HEK293 (cell line): ENCODE measurements around the gene PAIP2.

ENCODE experiments used
- GLIS2 ChIP-seq: fragments of 450-650 bp; formaldehyde crosslinking; IDR thresholded peaks from 2 replicates; pipeline ENCODE4 v1.5.1; 2016; ENCODE audit warnings: missing biosample characterization, missing genetic modification characterization
- HOXD13 ChIP-seq: sonication (generic); formaldehyde crosslinking; IDR thresholded peaks from 2 replicates; pipeline ENCODE4 v1.8.0; 2022; ENCODE audit warnings: missing genetic modification reagents, borderline replicate concordance
- KLF16 ChIP-seq: fragments of 450-650 bp; formaldehyde crosslinking; IDR thresholded peaks from 2 replicates; pipeline ENCODE4 v1.5.1; 2017; ENCODE audit warnings: missing biosample characterization, missing genetic modification characterization
- MYNN ChIP-seq: fragments of 450-650 bp; formaldehyde crosslinking; IDR thresholded peaks from 2 replicates; pipeline ENCODE4 v1.5.1; 2016; ENCODE audit warnings: missing biosample characterization, missing genetic modification characterization, borderline replicate concordance
- PRDM1 ChIP-seq: fragments of 450-650 bp; formaldehyde crosslinking; IDR thresholded peaks from 2 replicates; pipeline ENCODE4; 2016; ENCODE audit warnings: missing biosample characterization, missing genetic modification characterization
- REPIN1 ChIP-seq: fragments of 450-650 bp; formaldehyde crosslinking; IDR thresholded peaks from 2 replicates; pipeline ENCODE4 v1.5.1; 2017; ENCODE audit warnings: missing biosample characterization, missing genetic modification characterization, low read depth
- SCRT2 ChIP-seq: fragments of 450-650 bp; formaldehyde crosslinking; IDR thresholded peaks from 2 replicates; pipeline ENCODE4 v1.5.1; 2016; ENCODE audit warnings: missing biosample characterization, missing genetic modification characterization
- SETDB1 ChIP-seq: IDR thresholded peaks from one replicate; pipeline ENCODE4 v1.6.1; 2017; ENCODE audit warnings: mild to moderate bottlenecking, low read length, moderate library complexity, mixed read lengths; ENCODE audit not compliant: insufficient read length
- SP3 ChIP-seq: fragments of 450-650 bp; formaldehyde crosslinking; IDR thresholded peaks from 2 replicates; pipeline ENCODE4 v1.5.1; 2016; ENCODE audit warnings: missing biosample characterization, missing genetic modification characterization
- YY2 ChIP-seq: fragments of 450-650 bp; formaldehyde crosslinking; IDR thresholded peaks from 2 replicates; pipeline ENCODE4 v1.5.1; 2016; ENCODE audit warnings: missing biosample characterization, missing genetic modification characterization
- ZBTB1 ChIP-seq: fragments of 450-650 bp; formaldehyde crosslinking; IDR thresholded peaks from 2 replicates; pipeline ENCODE4 v1.5.1; 2016; ENCODE audit warnings: missing biosample characterization, missing genetic modification characterization
- ZNF19 ChIP-seq: fragments of 450-650 bp; formaldehyde crosslinking; IDR thresholded peaks from 2 replicates; pipeline ENCODE4; 2016; ENCODE audit warnings: missing biosample characterization, missing genetic modification characterization, low read depth
- ZNF211 ChIP-seq: fragments of 450-650 bp; formaldehyde crosslinking; IDR thresholded peaks from 2 replicates; pipeline ENCODE4 v1.5.1; 2016; ENCODE audit warnings: low read depth, missing biosample characterization, missing genetic modification characterization
- ZNF223 ChIP-seq: fragments of 450-650 bp; formaldehyde crosslinking; IDR thresholded peaks from 2 replicates; pipeline ENCODE4 v1.5.1; 2016; ENCODE audit warnings: missing biosample characterization, missing genetic modification characterization
- ZNF274 ChIP-seq, 2 experiments: fragments of 200-500 bp in 1 of 2; fragments of 450-650 bp in 1 of 2; sonication (Bioruptor generic) in 1 of 2; formaldehyde crosslinking in 1 of 2; IDR thresholded peaks; 2 replicates each; pipeline versions ENCODE4 v1.5.1 to v1.6.1; 2014 to 2016; ENCODE audit warnings: borderline replicate concordance in 1 of 2, inconsistent platforms in 1 of 2, low read length in 1 of 2, missing biosample characterization in 1 of 2, missing genetic modification characterization in 1 of 2
- ZNF416 ChIP-seq: fragments of 450-650 bp; formaldehyde crosslinking; IDR thresholded peaks from 2 replicates; pipeline ENCODE4 v1.5.1; 2016; ENCODE audit warnings: missing biosample characterization, missing genetic modification characterization
- ZNF433 ChIP-seq: fragments of 450-650 bp; formaldehyde crosslinking; IDR thresholded peaks from 2 replicates; pipeline ENCODE4 v1.5.1; 2016; ENCODE audit warnings: missing biosample characterization, missing genetic modification characterization, low read depth
- ZNF473 ChIP-seq: fragments of 450-650 bp; formaldehyde crosslinking; IDR thresholded peaks from 2 replicates; pipeline ENCODE4 v1.5.1; 2017; ENCODE audit warnings: missing biosample characterization, missing genetic modification characterization
- ZNF549 ChIP-seq: fragments of 450-650 bp; IDR thresholded peaks from 2 replicates; pipeline ENCODE4 v1.5.1; 2018; ENCODE audit warnings: missing biosample characterization, missing genetic modification characterization, mild to moderate bottlenecking, inconsistent platforms, moderate library complexity
- ZNF558 ChIP-seq: fragments of 450-650 bp; formaldehyde crosslinking; IDR thresholded peaks from 2 replicates; pipeline ENCODE4 v1.5.1; 2016; ENCODE audit warnings: missing biosample characterization, missing genetic modification characterization
- ZNF561 ChIP-seq: fragments of 450-650 bp; IDR thresholded peaks from 2 replicates; pipeline ENCODE4 v1.5.1; 2018; ENCODE audit warnings: missing biosample characterization, missing genetic modification characterization, borderline replicate concordance
- ZNF585B ChIP-seq: fragments of 450-650 bp; formaldehyde crosslinking; IDR thresholded peaks from 2 replicates; pipeline ENCODE4 v1.5.1; 2016; ENCODE audit warnings: missing biosample characterization, missing genetic modification characterization
- ZNF610 ChIP-seq: fragments of 450-650 bp; formaldehyde crosslinking; IDR thresholded peaks from 2 replicates; pipeline ENCODE4 v1.5.1; 2016; ENCODE audit warnings: missing biosample characterization, missing genetic modification characterization, borderline replicate concordance
- ZNF629 ChIP-seq: fragments of 450-650 bp; formaldehyde crosslinking; IDR thresholded peaks from 2 replicates; pipeline ENCODE4 v1.5.1; 2017; ENCODE audit warnings: missing biosample characterization, missing genetic modification characterization
- ZNF664 ChIP-seq: fragments of 450-650 bp; formaldehyde crosslinking; IDR thresholded peaks from 2 replicates; pipeline ENCODE4 v1.5.1; 2016; ENCODE audit warnings: missing biosample characterization, missing genetic modification characterization
- ZNF791 ChIP-seq: fragments of 450-650 bp; formaldehyde crosslinking; IDR thresholded peaks from 2 replicates; pipeline ENCODE4 v1.5.1; 2016; ENCODE audit warnings: missing biosample characterization, missing genetic modification characterization
- TF ChIP-seq, protein P1 (sequence below): fragments of 450-650 bp; formaldehyde crosslinking; IDR thresholded peaks from 2 replicates; pipeline ENCODE4 v1.5.0; 2017; ENCODE audit warnings: missing biosample characterization, missing genetic modification characterization, borderline replicate concordance
- TF ChIP-seq, protein P2 (sequence below): fragments of 450-650 bp; formaldehyde crosslinking; IDR thresholded peaks from 2 replicates; pipeline ENCODE4 v1.5.1; 2016; ENCODE audit warnings: missing biosample characterization, missing genetic modification characterization, borderline replicate concordance
- TF ChIP-seq, protein P3 (sequence below): sonication (generic); formaldehyde crosslinking; IDR thresholded peaks from 2 replicates; pipeline ENCODE4 v1.8.1; 2022; ENCODE audit warnings: mild to moderate bottlenecking, moderate library complexity, missing genetic modification reagents
- TF ChIP-seq, protein P4 (sequence below): fragments of 450-650 bp; formaldehyde crosslinking; IDR thresholded peaks from 2 replicates; pipeline ENCODE4 v1.5.1; 2017; ENCODE audit warnings: missing biosample characterization, missing genetic modification characterization

The PAIP2 gene

DNA sequence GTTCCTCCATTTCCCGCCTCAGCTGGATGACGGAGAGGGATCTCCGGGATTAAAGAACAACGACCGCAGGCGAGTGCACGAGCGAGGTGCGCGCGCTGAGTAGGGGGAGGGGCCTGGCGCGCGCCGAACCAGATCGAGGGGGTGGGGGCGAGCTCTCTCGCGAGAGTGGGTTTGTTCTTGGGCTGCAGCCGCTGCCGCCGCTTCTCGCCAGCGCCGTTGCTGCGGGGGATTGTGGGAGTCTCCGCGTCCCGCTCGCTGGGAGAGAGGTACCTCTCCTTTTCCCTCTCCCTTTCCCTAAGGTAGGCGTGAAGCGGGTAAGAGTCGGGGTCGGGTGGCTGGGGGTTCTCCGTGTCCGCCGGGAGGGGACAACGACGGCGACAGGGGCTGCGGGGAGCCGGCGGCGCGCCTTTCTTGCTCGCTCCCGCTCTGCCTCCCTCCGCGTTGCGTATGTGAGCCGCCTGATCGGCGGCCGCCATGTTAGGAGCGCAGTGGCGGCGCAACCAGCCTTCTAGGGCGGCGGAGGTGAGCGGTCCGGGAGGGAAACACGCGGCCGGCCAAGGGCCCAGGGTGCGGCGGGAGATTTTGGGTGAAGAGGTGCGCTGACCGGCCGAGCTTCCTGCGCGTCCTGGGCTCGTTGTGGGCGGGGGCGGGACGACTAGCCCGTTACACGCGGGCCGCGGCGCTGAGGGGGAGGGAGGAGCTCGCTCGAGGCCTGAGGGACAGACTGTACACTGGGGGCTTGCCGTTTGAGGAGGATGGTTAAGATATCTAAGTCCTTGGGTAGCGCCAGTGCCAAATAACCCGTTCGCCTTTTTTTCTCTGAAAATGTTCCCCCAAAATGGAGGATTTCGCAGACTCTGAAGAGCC is 47.9 kb upstream of the PAIP2 start, which contains the start of gene MATR3 (continued):
- TF ChIP-seq REPIN1: no peak; the same call in 1 of the 2 replicates
- TF ChIP-seq ZNF223 (tag by site-specific recombination): no peak
- TF ChIP-seq ZNF629: peak; percentile 96
- no peak for TF ChIP-seq ZNF274 (IDR thresholded peaks at IDR 0.05; ENCODE audit: low read length)
- no peak for TF ChIP-seq ZNF274 (tag by site-specific recombination; IDR thresholded peaks at IDR 0.05; ENCODE audit: borderline replicate concordance)
- TF ChIP-seq ZNF791 (tag by site-specific recombination): no peak
- TF ChIP-seq ZNF610: no peak
- TF ChIP-seq, protein P1, sequence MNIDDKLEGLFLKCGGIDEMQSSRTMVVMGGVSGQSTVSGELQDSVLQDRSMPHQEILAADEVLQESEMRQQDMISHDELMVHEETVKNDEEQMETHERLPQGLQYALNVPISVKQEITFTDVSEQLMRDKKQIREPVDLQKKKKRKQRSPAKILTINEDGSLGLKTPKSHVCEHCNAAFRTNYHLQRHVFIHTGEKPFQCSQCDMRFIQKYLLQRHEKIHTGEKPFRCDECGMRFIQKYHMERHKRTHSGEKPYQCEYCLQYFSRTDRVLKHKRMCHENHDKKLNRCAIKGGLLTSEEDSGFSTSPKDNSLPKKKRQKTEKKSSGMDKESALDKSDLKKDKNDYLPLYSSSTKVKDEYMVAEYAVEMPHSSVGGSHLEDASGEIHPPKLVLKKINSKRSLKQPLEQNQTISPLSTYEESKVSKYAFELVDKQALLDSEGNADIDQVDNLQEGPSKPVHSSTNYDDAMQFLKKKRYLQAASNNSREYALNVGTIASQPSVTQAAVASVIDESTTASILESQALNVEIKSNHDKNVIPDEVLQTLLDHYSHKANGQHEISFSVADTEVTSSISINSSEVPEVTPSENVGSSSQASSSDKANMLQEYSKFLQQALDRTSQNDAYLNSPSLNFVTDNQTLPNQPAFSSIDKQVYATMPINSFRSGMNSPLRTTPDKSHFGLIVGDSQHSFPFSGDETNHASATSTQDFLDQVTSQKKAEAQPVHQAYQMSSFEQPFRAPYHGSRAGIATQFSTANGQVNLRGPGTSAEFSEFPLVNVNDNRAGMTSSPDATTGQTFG (tag by site-specific recombination): no peak; the same call in 1 of the 2 replicates
- TF ChIP-seq ZBTB1 (tag by site-specific recombination): no peak; the same call in 1 of the 2 replicates
- TF ChIP-seq ZNF473 (tag by site-specific recombination): no peak
- TF ChIP-seq ZNF561 (tag by site-specific recombination): peak; percentile 71; the same call in 1 of the 2 replicates
- TF ChIP-seq SCRT2: no peak
- TF ChIP-seq MYNN (tag by site-specific recombination): no peak
- peak; percentile 98 for TF ChIP-seq KLF16 (tag by site-specific recombination)
- no peak for TF ChIP-seq ZNF585B (tag by site-specific recombination)
- peak; percentile 95 for TF ChIP-seq PRDM1 (tag by site-specific recombination)
- no peak for TF ChIP-seq ZNF211
- no peak for TF ChIP-seq ZNF549 (tag by site-specific recombination)
- TF ChIP-seq ZNF19: no peak
- TF ChIP-seq, protein P2, sequence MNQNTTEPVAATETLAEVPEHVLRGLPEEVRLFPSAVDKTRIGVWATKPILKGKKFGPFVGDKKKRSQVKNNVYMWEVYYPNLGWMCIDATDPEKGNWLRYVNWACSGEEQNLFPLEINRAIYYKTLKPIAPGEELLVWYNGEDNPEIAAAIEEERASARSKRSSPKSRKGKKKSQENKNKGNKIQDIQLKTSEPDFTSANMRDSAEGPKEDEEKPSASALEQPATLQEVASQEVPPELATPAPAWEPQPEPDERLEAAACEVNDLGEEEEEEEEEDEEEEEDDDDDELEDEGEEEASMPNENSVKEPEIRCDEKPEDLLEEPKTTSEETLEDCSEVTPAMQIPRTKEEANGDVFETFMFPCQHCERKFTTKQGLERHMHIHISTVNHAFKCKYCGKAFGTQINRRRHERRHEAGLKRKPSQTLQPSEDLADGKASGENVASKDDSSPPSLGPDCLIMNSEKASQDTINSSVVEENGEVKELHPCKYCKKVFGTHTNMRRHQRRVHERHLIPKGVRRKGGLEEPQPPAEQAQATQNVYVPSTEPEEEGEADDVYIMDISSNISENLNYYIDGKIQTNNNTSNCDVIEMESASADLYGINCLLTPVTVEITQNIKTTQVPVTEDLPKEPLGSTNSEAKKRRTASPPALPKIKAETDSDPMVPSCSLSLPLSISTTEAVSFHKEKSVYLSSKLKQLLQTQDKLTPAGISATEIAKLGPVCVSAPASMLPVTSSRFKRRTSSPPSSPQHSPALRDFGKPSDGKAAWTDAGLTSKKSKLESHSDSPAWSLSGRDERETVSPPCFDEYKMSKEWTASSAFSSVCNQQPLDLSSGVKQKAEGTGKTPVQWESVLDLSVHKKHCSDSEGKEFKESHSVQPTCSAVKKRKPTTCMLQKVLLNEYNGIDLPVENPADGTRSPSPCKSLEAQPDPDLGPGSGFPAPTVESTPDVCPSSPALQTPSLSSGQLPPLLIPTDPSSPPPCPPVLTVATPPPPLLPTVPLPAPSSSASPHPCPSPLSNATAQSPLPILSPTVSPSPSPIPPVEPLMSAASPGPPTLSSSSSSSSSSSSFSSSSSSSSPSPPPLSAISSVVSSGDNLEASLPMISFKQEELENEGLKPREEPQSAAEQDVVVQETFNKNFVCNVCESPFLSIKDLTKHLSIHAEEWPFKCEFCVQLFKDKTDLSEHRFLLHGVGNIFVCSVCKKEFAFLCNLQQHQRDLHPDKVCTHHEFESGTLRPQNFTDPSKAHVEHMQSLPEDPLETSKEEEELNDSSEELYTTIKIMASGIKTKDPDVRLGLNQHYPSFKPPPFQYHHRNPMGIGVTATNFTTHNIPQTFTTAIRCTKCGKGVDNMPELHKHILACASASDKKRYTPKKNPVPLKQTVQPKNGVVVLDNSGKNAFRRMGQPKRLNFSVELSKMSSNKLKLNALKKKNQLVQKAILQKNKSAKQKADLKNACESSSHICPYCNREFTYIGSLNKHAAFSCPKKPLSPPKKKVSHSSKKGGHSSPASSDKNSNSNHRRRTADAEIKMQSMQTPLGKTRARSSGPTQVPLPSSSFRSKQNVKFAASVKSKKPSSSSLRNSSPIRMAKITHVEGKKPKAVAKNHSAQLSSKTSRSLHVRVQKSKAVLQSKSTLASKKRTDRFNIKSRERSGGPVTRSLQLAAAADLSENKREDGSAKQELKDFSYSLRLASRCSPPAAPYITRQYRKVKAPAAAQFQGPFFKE: no peak
- peak; percentile 81 for TF ChIP-seq GLIS2 (tag by site-specific recombination)
- no peak for TF ChIP-seq ZNF664
- TF ChIP-seq YY2 (tag by site-specific recombination): peak; percentile 97
- TF ChIP-seq, protein P3, sequence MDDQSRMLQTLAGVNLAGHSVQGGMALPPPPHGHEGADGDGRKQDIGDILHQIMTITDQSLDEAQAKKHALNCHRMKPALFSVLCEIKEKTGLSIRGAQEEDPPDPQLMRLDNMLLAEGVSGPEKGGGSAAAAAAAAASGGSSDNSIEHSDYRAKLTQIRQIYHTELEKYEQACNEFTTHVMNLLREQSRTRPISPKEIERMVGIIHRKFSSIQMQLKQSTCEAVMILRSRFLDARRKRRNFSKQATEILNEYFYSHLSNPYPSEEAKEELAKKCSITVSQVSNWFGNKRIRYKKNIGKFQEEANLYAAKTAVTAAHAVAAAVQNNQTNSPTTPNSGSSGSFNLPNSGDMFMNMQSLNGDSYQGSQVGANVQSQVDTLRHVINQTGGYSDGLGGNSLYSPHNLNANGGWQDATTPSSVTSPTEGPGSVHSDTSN (CRISPR knock-in tag): peak; percentile 40
- TF ChIP-seq SP3: peak; percentile 89
- no peak for TF ChIP-seq ZNF433 (tag by site-specific recombination)
- TF ChIP-seq, protein P4, sequence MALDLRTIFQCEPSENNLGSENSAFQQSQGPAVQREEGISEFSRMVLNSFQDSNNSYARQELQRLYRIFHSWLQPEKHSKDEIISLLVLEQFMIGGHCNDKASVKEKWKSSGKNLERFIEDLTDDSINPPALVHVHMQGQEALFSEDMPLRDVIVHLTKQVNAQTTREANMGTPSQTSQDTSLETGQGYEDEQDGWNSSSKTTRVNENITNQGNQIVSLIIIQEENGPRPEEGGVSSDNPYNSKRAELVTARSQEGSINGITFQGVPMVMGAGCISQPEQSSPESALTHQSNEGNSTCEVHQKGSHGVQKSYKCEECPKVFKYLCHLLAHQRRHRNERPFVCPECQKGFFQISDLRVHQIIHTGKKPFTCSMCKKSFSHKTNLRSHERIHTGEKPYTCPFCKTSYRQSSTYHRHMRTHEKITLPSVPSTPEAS (tag by site-specific recombination): no peak
- no peak; the same call in 1 of the 2 replicates for TF ChIP-seq ZNF416 (tag by site-specific recombination)
- no peak for TF ChIP-seq HOXD13 (CRISPR knock-in tag)
- TF ChIP-seq ZNF558 (tag by site-specific recombination): no peak
- no peak for TF ChIP-seq SETDB1
